H1 (cell line): ENCODE measurements around the gene C6orf120. TPM values are rescaled to one million over a fixed set of nuclear protein-coding genes. Genes with fewer than 3 reads are reported as not detected.

Experiments
- CTCF ChIA-PET: fragments of 300-600 bp; sonication (Branson Sonifier 250); formaldehyde crosslinking; loops from one replicate; lab custom pipeline; 2021; ENCODE audit not compliant: partially characterized antibody; lab: Charles Lee
- POLR2A ChIA-PET: fragments of 300-600 bp; sonication (Branson Sonifier 250); formaldehyde crosslinking; loops from one replicate; lab custom pipeline; 2021; ENCODE audit warnings: inconsistent platforms; ENCODE audit not compliant: partially characterized antibody; lab: Charles Lee
- DNase-seq, 2 experiments: peaks; one replicate each; pipeline versions ENCODE4 v3.0.0 to v3.0.0-alpha.2; 2010 to 2022; ENCODE audit warnings: low spot score in 2 of 2, low read depth in 1 of 2, mixed read lengths in 1 of 2
- FAIRE-seq: peaks from 2 replicates; lab custom pipeline; 2011; peaks lifted over from hg19 to GRCh38; lab: Jason Lieb, UNC
- H2AFZ ChIP-seq: 2 replicates; pipeline ENCODE4 v1.8.1; 2012; ENCODE audit warnings: low read length, inconsistent platforms
- H2AK5ac ChIP-seq: 2 replicates; pipeline ENCODE4 v1.6.1; 2013; ENCODE audit warnings: low read depth, low read length
- H2BK120ac ChIP-seq: replicated peaks from 2 replicates; pipeline ENCODE3; 2013; ENCODE audit warnings: low read depth, low read length, inconsistent platforms
- H2BK12ac ChIP-seq: 2 replicates; pipeline ENCODE4 v1.6.1; 2013; ENCODE audit warnings: low read depth, low read length
- H2BK15ac ChIP-seq: 2 replicates; pipeline ENCODE4 v1.6.1; 2013; ENCODE audit warnings: low read length
- H2BK20ac ChIP-seq: 2 replicates; pipeline ENCODE4 v1.6.1; 2013; ENCODE audit warnings: low read length
- H2BK5ac ChIP-seq: 2 replicates; pipeline ENCODE4 v1.6.1; 2013; ENCODE audit warnings: low read depth, low read length
- H3K14ac ChIP-seq: 2 replicates; pipeline ENCODE4 v1.6.1; 2013; ENCODE audit warnings: inconsistent platforms; ENCODE audit not compliant: insufficient read length
- H3K18ac ChIP-seq: 2 replicates; pipeline ENCODE4 v1.6.1; 2013; ENCODE audit warnings: low read length; ENCODE audit errors: extremely low read depth
- H3K23ac ChIP-seq: 2 replicates; pipeline ENCODE4 v1.6.1; 2013; ENCODE audit warnings: inconsistent platforms; ENCODE audit not compliant: insufficient read length
- H3K23me2 ChIP-seq: 2 replicates; pipeline ENCODE4 v1.6.1; 2013; ENCODE audit warnings: low read depth, low read length
- H3K27ac ChIP-seq: 2 replicates; pipeline ENCODE4 v1.6.1; 2011; ENCODE audit warnings: low read depth, low read length, inconsistent platforms
- H3K27me3 ChIP-seq, 4 experiments: replicated peaks in 1 of 4; 1 replicate in 1 of 4; 2 replicates in 3 of 4; pipeline versions ENCODE4 v1.6.1 to v1.8.1; 2011 to 2013; ENCODE audit warnings: low read length in 3 of 4, mild to moderate bottlenecking in 3 of 4, inconsistent platforms in 2 of 4, mixed read lengths in 2 of 4, moderate library complexity in 1 of 4; ENCODE audit not compliant: control insufficient read depth in 3 of 4, insufficient read depth in 3 of 4; ENCODE audit errors: extremely low read depth in 1 of 4
- H3K36me3 ChIP-seq, 4 experiments: 2 replicates each; pipeline versions ENCODE4 v1.6.1 to v1.8.1; 2011 to 2013; ENCODE audit warnings: mild to moderate bottlenecking in 4 of 4, low read length in 3 of 4, moderate library complexity in 2 of 4, control low read depth in 1 of 4, inconsistent platforms in 1 of 4; ENCODE audit not compliant: insufficient read depth in 4 of 4, control insufficient read depth in 2 of 4
- H3K4ac ChIP-seq: replicated peaks from 2 replicates; pipeline ENCODE3; 2013; ENCODE audit warnings: low read length, low read depth, mixed read lengths, inconsistent platforms; ENCODE audit not compliant: insufficient read length
- H3K4me1 ChIP-seq, 4 experiments: replicated peaks in 1 of 4; 1 replicate in 1 of 4; 2 replicates in 3 of 4; pipeline versions ENCODE4 v1.6.1 to v1.8.1; 2011 to 2013; ENCODE audit warnings: low read length in 3 of 4, inconsistent platforms in 2 of 4, mixed read lengths in 1 of 4; ENCODE audit not compliant: insufficient read depth in 4 of 4, control insufficient read depth in 3 of 4
- H3K4me2 ChIP-seq, 2 experiments: 2 replicates each; pipeline versions ENCODE4 v1.6.1 to v1.8.1; 2011 to 2013; ENCODE audit warnings: low read depth in 2 of 2, low read length in 2 of 2, control low read depth in 1 of 2, inconsistent platforms in 1 of 2, mild to moderate bottlenecking in 1 of 2; ENCODE audit not compliant: insufficient read depth in 1 of 2
- H3K4me3 ChIP-seq, 4 experiments: fragments of 200-600, 300-600 bp in 1 of 4; sonication (generic), shearing (Covaris generic), sonication (Bioruptor Twin) in 1 of 4; 2 replicates each; pipeline versions ENCODE4 v1.5.1 to v1.8.1; 2011 to 2016; ENCODE audit warnings: low read length in 4 of 4, low read depth in 3 of 4, control low read depth in 2 of 4, inconsistent platforms in 2 of 4, mild to moderate bottlenecking in 2 of 4, mixed read lengths in 1 of 4, moderate library complexity in 1 of 4; ENCODE audit not compliant: insufficient read depth in 2 of 4; ENCODE audit errors: extremely low read depth in 1 of 4
- H3K56ac ChIP-seq: replicated peaks from 2 replicates; pipeline ENCODE3; 2013; ENCODE audit warnings: low read depth, mild to moderate bottlenecking, mixed read lengths, low read length, inconsistent platforms; ENCODE audit not compliant: insufficient read length
- H3K79me1 ChIP-seq: 2 replicates; pipeline ENCODE4 v1.6.1; 2013; ENCODE audit warnings: low read depth, low read length, control low read depth
- H3K79me2 ChIP-seq, 2 experiments: 2 replicates each; pipeline versions ENCODE4 v1.6.1 to v1.8.1; 2012 to 2013; ENCODE audit warnings: low read length in 2 of 2, mild to moderate bottlenecking in 2 of 2, inconsistent platforms in 1 of 2; ENCODE audit not compliant: insufficient read depth in 2 of 2, control insufficient read depth in 1 of 2
- H3K9ac ChIP-seq, 4 experiments: replicated peaks in 1 of 4; 1 replicate in 1 of 4; 2 replicates in 3 of 4; pipeline versions ENCODE4 v1.6.1 to v1.8.1; 2011 to 2013; ENCODE audit warnings: low read depth in 3 of 4, low read length in 3 of 4, control low read depth in 2 of 4, mild to moderate bottlenecking in 2 of 4, moderate library complexity in 2 of 4, inconsistent platforms in 1 of 4; ENCODE audit errors: extremely low read depth in 1 of 4
- H3K9me3 ChIP-seq, 2 experiments: 2 replicates each; pipeline versions ENCODE4 v1.6.1 to v1.8.1; 2012 to 2013; ENCODE audit warnings: mild to moderate bottlenecking in 2 of 2, moderate library complexity in 2 of 2, control low read depth in 1 of 2, inconsistent platforms in 1 of 2, low read depth in 1 of 2, low read length in 1 of 2, mixed read lengths in 1 of 2; ENCODE audit not compliant: insufficient read depth in 2 of 2
- H4K20me1 ChIP-seq, 2 experiments: replicated peaks in 1 of 2; 2 replicates each; pipeline versions ENCODE3 to v1.8.1; 2011 to 2013; ENCODE audit warnings: inconsistent platforms in 2 of 2, low read length in 2 of 2, mild to moderate bottlenecking in 1 of 2; ENCODE audit not compliant: insufficient read depth in 2 of 2, control insufficient read depth in 1 of 2
- H4K5ac ChIP-seq: 2 replicates; pipeline ENCODE4 v1.6.1; 2013; ENCODE audit warnings: low read length, low read depth, mixed read lengths, inconsistent platforms; ENCODE audit not compliant: insufficient read length
- H4K8ac ChIP-seq: 2 replicates; pipeline ENCODE4 v1.8.0; 2013; ENCODE audit warnings: mild to moderate bottlenecking, moderate library complexity, low read length, inconsistent platforms; ENCODE audit not compliant: insufficient read depth; ENCODE audit errors: extremely low read depth
- H4K91ac ChIP-seq: replicated peaks from 2 replicates; pipeline ENCODE3; 2013; ENCODE audit warnings: low read length, mixed read lengths, inconsistent platforms; ENCODE audit not compliant: insufficient read length
- ASH2L ChIP-seq: fragments of 200-600, 300-600 bp; sonication (generic); IDR thresholded peaks from one replicate; pipeline ENCODE4 v1.7.1; 2017; ENCODE audit warnings: low read length
- CTBP2 ChIP-seq: IDR thresholded peaks from 2 replicates; pipeline ENCODE4 v1.7.0; 2011; ENCODE audit warnings: borderline replicate concordance, mild to moderate bottlenecking, moderate library complexity, mixed read lengths, low read length; ENCODE audit not compliant: insufficient read depth, insufficient read length
- E2F6 ChIP-seq: IDR thresholded peaks from 2 replicates; pipeline ENCODE4 v1.6.1; 2012; ENCODE audit warnings: inconsistent platforms
- GABPA ChIP-seq: IDR thresholded peaks from 2 replicates; pipeline ENCODE4 v1.6.1; 2011; ENCODE audit warnings: mild to moderate bottlenecking, low read length, moderate library complexity, borderline replicate concordance; ENCODE audit not compliant: insufficient read depth
- MAX ChIP-seq: IDR thresholded peaks from 2 replicates; pipeline ENCODE4 v1.6.1; 2012; ENCODE audit warnings: inconsistent platforms
- POLR2A ChIP-seq, 2 experiments: IDR thresholded peaks; 1 replicate in 1 of 2; 2 replicates in 1 of 2; pipeline ENCODE4 v1.6.1; 2011; ENCODE audit warnings: low read depth in 2 of 2, low read length in 2 of 2, mild to moderate bottlenecking in 2 of 2; ENCODE audit errors: control extremely low read depth in 1 of 2
- POLR2AphosphoS5 ChIP-seq: IDR thresholded peaks from 2 replicates; pipeline ENCODE4 v1.6.1; 2011; ENCODE audit warnings: low read depth, low read length
- TAF1 ChIP-seq: IDR thresholded peaks from 2 replicates; pipeline ENCODE4 v1.6.1; 2011; ENCODE audit warnings: mild to moderate bottlenecking, low read depth, low read length
- WGBS, 2 experiments: shearing (Covaris generic) in 1 of 2; methylation state at CpG; one replicate each; pipeline versions ENCODE4 v1.1.6 to v1.1.7; 2013 to 2015; ENCODE audit warnings: low lambda C conversion rate in 2 of 2, mixed read lengths in 2 of 2, inconsistent platforms in 1 of 2, low coverage in 1 of 2, missing lambda C conversion rate in 1 of 2; ENCODE audit not compliant: insufficient replicate concordance in 2 of 2, insufficient coverage in 1 of 2, insufficient read length in 1 of 2; ENCODE audit errors: extremely low coverage in 1 of 2, missing lambda C conversion rate in 1 of 2; 5-methylcytosine and 5-hydroxymethylcytosine counted together
- polyA plus RNA-seq, 7 experiments: library from polyadenylated mRNA; depleted of rRNA in 3 of 7; stranded (reverse) in 5 of 7; unstranded in 2 of 7; fragments of >200 nt in 5 of 7; fragments of 200-250 nt in 2 of 7; gene quantifications; 1 replicate in 5 of 7; 2 replicates in 1 of 7; 4 replicates in 1 of 7; pipeline versions ENCODE4 v1.2.1 to v1.2.3, GENCODE V29; 2011 to 2013; ENCODE audit warnings: missing spikeins in 2 of 7, mixed read lengths in 2 of 7
- total RNA-seq: library from RNA; stranded (reverse); fragmentation: NEBNext Ultra II Directional; extraction: Animal tissue kit (Norgen Biotek cat#: 25700); gene quantifications from 2 replicates; pipeline ENCODE4 v1.2.1, GENCODE V29; 2021

C6orf120 gene
- total and polyA plus RNA-seq, 2 of the 8 experiments (the other 6 are each of a cell fraction or from before 2014, with no cell fraction given), result 16.2 to 30.6 TPM

DNA sequence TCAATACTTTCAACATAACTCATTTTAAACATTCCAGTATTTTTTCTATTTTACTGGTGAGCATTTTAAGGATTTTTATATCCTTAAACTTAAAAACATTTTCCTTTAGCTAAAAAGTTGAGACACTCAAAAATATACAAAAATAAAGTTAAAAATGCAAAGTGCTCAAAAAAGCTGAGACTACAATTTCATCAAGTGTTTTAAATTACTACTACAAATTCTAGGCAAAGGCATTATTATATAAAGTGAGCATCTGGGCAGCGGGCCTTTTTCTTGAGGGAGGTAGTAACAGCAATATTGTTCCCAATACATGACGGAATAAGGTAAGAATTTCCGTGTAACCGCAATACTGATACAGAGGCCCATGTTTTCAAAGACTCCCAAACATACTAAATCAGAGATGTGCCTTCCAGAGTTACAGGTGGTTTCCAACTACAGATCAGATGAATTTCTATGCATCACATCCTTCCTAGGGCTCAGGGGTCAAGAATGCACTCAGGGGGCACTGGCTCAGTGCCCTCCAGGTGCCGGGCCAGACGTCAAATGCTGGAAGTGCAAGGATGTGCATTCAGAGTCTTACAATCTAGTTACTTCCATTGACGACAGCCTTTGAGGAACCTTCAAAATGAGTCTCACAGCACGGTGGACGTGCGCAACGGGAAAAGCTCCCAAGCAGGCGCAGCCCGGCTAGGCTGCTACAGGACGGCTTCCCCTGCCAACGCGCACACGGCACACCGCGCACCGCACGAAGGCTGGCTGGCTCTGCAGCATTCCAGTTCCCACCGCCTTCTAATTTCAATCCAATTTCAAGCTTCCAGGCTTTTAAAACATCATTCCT lies 20.7 kb downstream of the C6orf120 start:
- H2BK15ac ChIP-seq, result no peak overlapping the region
- peaks cover 0 to 2% (median under 1%) of the 10 kb centered on the region in 4 experiments; a peak in 1 of 7 replicates for H3K27me3 ChIP-seq
- H3K79me2 ChIP-seq, result peaks cover 0 to 54% of the 10 kb centered on the region in 2 experiments; a peak in 2 of 4 replicates
- ChIA-PET CTCF (interaction anchor here (0.7 to 1.5 kb wide), 3 partner anchors 12 to 27 kb away, joined by 3 to 6 read pairs (median 3); no protein-coding TSS in a partner anchor), POLR2A (interaction anchor here (0.7 to 5.9 kb wide), 9 partner anchors 11 to 470 kb away, joined by 3 to 58 read pairs (median 4); partner anchors contain the start of genes C6orf120, DYNLT2, ERMARD and WDR27)
- no peak overlapping the region for H3K56ac ChIP-seq
- H4K5ac ChIP-seq, result no peak overlapping the region
- H3K4me1 ChIP-seq, result peaks cover 0 to 9% (median 4%) of the 10 kb centered on the region in 4 experiments; a peak in 5 of 7 replicates
- H2BK20ac ChIP-seq, result no peak overlapping the region
- FAIRE-seq, result no peak
- H3K23ac ChIP-seq, result no peak overlapping the region
- H3K79me1 ChIP-seq, result peaks cover 3% of the 10 kb centered on the region; the same call in 1 of the 2 replicates
- H3K23me2 ChIP-seq, result peaks cover 15% of the 10 kb centered on the region
- no peak overlapping the region for H2BK120ac ChIP-seq
- no peak overlapping the region for H3K18ac ChIP-seq
- no peak overlapping the region for H3K27ac ChIP-seq
- 16% methylated on average over 22 of the region's 22 CpGs; no CpG with 5 or more reads in 1 of the 2 experiments for WGBS, 2 experiments
- peak overlapping the region; percentile 26 to 81 (median 44); a peak in 6 of 7 replicates for H3K9ac ChIP-seq
- TF ChIP-seq POLR2A (IDR thresholded peaks at IDR 0.05; ENCODE audit: control extremely low read depth in 1 of 2, low read depth in 2 of 2, low read length in 2 of 2) (peak in 1 of 2 experiments; percentile 55; a peak in 1 of 3 replicates), TAF1 (peak; percentile 51; the same call in 1 of the 2 replicates), GABPA (no peak), E2F6 (peak; percentile 64), CTBP2 (no peak), ASH2L (peak; percentile 5), MAX (peak; percentile 71), POLR2AphosphoS5 (peak; percentile 51; the same call in 1 of the 2 replicates)
- H2BK12ac ChIP-seq, result no peak overlapping the region
- H2AFZ ChIP-seq, result no peak overlapping the region
- H2BK5ac ChIP-seq, result no peak overlapping the region
- H2AK5ac ChIP-seq, result no peak overlapping the region
- H4K91ac ChIP-seq, result no peak overlapping the region
- H3K14ac ChIP-seq, result no peak overlapping the region
- H4K20me1 ChIP-seq, result peaks cover 1 to 13% of the 10 kb centered on the region in 2 experiments
- H3K4ac ChIP-seq, result no peak overlapping the region
- H3K4me2 ChIP-seq, result peak overlapping the region; percentile 92 to 97
- H3K9me3 ChIP-seq, result no peaks in the 10 kb centered on the region
- H3K4me3 ChIP-seq, result peak overlapping the region; percentile 76 to 78 (median 76)
- peak in 1 of 2 experiments; percentile 50 for DNase-seq
- H3K36me3 ChIP-seq, result peaks cover 0 to 16% (median 0%) of the 10 kb centered on the region in 4 experiments; a peak in 2 of 8 replicates
- H4K8ac ChIP-seq, result peak overlapping the region; percentile 37; the same call in 1 of the 2 replicates
